RCC 7860 (cell line): ENCODE data around the gene DPP10.

Experiments used
- DNase-seq: peaks from one replicate; pipeline ENCODE4 v3.0.0-alpha.2; 2015; ENCODE audit warnings: low spot score
- FAIRE-seq: peaks from 2 replicates; lab custom pipeline; 2012; peaks lifted over from hg19 to GRCh38; lab: Jason Lieb, UNC

The DPP10 gene

GRCh38 chr2:114579542-114579941, 137.1 kb downstream of the DPP10 start:
- no peak for DNase-seq
- no peak for FAIRE-seq

GRCh38 chr2:114580691-114581090, 138.2 kb downstream of the DPP10 start:
- FAIRE-seq (no peak), DNase-seq (no peak)

DNA sequence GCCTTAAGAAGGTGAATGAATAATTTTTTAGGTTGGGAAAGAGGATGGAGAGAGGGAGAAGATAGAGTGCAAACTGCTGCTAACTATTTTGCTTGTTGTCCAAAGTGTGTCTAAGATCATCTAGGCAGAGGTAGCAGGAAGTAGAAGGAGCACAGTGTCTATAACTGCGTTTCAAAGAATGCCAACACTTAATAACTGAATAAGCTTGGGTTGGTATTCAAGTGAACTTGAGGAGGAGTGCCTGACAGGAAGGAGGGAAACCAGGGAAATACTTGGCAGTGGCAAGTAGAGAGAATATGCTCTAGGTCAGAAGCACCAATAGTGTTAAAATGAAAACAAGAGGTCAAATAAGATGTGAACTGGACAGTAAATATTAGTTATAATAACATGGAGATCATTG, 155.9 kb downstream of the DPP10 start:
- FAIRE-seq = no peak
- DNase-seq = no peak

DNA sequence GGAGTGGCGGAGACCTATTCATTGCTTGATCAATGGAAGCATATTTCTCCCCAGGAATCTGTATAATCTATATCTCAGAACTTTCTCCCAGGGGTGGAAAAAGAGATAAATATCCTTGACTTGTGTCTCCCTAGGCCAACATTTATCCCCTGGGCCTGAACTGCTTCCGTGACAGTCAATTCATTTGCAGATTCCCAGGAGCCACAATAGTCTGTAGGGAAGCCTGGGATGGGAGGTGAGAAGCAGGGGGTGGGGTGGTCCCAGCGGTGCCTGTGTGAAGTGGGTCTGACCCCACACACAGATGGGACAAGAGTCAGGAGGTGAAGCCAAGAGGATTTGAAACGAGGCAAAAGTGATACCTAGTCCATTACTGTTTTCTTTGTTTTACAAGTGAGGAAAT, 166.8 kb downstream of the DPP10 start:
- FAIRE-seq (no peak), DNase-seq (no peak)

- DNase-seq = no peak
- FAIRE-seq = no peak
Measured at GRCh38 chr2:114609801-114610200, 167.4 kb downstream of the DPP10 start.

DNA sequence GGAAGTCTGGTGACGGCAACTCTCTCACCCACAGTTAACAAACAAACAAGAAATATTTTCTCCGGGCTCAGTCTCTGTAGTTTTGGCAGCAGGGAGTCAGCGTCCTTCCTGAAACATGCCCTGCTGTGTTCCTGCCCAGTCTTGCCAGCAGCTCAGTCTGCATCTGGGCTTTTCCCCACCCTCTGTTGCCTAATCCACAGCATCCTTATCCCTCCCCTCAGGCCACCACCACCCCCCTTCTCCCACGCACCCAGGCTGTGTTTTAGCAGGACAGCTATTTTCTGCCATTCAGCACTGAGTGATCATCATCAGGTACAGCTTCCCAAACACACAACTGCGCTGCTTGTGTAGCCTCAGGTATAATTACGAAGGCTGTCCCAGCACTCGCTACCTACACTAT, 168.2 kb downstream of the DPP10 start:
- no peak for FAIRE-seq
- DNase-seq = no peak

- DNase-seq (no peak), FAIRE-seq (no peak)
Measured at GRCh38 chr2:114614592-114614991, 172.2 kb downstream of the DPP10 start.

- FAIRE-seq (no peak), DNase-seq (no peak)
Measured at GRCh38 chr2:114628481-114628880, 186.0 kb downstream of the DPP10 start.

- DNase-seq (no peak), FAIRE-seq (no peak)
Measured at GRCh38 chr2:114631146-114631545, 188.7 kb downstream of the DPP10 start.

GRCh38 chr2:114642166-114642770, 199.8 kb downstream of the DPP10 start:
- DNase-seq (no peak), FAIRE-seq (no peak)

DNA sequence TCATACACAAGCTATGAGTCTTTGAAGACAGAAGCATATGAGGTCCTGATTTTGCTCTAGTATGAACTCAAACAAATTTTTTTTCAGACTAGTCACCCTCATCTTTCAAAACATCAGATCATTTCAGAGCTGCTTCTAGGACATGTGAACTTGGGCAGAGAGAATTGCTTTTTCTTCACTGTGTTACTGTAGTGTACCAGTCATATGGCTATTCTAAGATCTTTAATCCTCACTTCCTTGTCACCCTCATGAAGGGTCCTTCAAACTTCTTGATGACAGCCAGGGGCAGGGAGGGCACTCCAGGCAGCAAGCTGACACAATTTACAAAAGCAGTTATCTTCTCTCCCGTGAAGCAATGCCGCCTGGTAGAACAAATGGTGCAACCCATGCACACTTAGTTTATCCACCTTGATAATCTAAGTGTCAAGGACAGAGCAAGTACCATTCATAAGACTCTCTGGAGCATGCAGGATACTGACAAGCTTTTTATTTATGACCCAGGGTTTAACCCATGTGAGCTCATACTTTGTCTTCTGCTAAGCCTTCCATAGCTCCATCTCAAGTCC, 200.6 kb downstream of the DPP10 start:
- no peak for FAIRE-seq
- DNase-seq = no peak

- DNase-seq (no peak), FAIRE-seq (no peak)
Measured at GRCh38 chr2:114651933-114652332, 209.5 kb downstream of the DPP10 start.

DNA sequence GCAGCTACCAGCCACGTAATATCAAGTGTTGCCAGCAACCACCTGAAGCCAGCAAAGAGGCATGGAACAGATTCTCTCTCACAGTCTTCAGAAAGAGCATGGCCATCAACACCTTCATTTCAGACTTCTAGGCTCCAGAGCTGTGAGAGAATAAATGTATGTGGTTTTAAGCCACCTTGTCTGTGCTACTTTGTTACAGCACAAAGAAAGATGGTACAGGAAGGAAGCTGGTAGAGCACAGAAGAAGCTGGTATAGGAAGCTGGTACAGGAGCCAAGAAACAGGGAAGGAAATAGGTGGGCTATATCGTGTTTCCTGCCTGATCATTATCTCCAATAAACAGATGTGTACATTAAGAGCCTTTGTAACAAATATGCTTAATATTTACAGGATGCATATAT, 217.4 kb downstream of the DPP10 start:
- FAIRE-seq (no peak), DNase-seq (no peak)

- no peak for FAIRE-seq
- no peak for DNase-seq
Measured at GRCh38 chr2:114661971-114662939, 219.8 kb downstream of the DPP10 start.

- DNase-seq = no peak
- FAIRE-seq = no peak
Measured at GRCh38 chr2:114668415-114668814, 226.0 kb downstream of the DPP10 start.

GRCh38 chr2:114683251-114683650, 240.8 kb downstream of the DPP10 start:
- DNase-seq = no peak
- FAIRE-seq = no peak

DNA sequence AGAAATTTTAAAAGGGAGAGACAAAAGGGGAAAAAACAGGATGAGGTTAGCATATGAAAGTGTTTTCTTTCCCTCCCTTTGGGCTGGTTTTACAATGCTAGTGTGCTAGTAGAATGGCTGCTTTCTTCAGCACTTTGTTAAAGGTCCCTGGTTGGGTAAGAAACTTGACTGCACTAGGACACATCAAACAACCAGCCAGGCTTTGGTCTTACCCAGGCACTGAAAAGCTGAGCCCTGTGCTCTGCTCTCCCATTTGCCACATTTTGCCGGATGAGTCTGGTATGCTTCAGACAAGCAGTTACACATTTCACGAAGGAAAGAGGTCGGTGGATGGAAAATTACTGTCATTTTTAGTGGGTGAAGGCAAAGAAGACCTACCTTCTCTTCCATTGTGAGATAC, 242.0 kb downstream of the DPP10 start:
- no peak for FAIRE-seq
- DNase-seq = no peak

DNA sequence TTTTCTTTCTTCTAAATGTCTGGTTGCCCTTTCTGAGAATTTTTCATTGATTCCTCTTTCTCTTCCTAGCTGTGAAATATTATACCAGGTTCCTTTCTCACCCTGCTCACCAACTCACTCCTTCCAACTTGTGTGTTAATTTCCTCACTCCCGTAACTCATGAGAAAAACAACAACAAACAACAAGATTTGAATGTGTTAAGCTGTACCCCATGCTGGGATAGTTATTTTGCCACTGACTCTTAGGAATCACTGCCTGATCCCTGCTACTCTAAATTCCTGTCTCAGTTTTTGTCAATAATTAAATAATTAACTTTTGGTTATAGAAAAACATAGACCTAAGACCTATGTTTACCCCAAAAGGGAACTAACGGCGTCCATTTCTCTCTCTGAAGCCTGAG, 242.7 kb downstream of the DPP10 start:
- DNase-seq (no peak), FAIRE-seq (no peak)

DNA sequence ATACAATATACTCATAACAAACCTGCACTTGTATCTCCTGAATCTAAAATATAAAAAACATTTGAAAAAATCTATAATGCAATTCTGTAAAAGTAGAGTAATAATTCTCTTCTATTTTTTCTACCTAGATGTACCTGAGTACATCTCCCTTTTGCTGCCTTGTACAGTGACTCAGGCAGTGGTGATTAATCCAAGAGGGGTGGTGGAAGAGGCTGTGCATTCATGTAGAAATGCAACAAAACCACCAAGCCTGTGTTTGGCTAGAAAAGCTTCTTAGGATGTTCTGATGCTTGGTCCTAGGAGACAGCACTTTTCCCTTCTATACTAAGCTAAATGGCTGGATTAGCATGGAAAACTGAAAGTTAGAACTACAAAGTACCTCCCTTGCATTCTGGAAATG, 245.8 kb downstream of the DPP10 start:
- no peak for DNase-seq
- no peak for FAIRE-seq

- FAIRE-seq = no peak
Measured at GRCh38 chr2:114698520-114698919, 256.1 kb downstream of the DPP10 start.

DNA sequence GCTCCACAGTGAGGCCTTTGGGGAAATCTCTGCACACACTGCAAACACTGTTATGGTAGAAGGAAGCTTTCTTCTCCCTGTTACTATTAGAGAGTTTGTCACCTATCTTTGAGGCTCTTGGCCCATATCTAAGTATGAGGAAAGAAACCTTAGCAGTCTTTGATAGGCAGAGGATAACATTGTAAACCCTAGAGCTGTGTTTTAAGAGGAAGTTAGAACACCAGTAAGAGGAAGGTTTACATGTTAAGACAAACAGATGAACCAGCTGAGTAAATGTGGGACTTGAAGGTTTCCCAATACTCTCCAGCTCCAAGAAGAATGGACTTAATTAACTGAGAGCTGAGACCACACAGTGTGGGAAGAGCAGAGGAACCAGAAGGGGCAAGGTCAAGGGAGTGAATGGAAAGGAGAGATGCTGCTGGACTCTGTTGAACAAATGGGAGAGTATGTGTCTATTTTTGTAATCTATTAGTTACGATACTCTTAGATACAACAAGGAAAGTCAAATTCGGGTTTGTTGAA, 257.0 kb downstream of the DPP10 start:
- no peak for FAIRE-seq
- no peak for DNase-seq

More at GRCh38 chr2:114698520-114698919, 256.1 kb downstream of the DPP10 start:
- DNase-seq = no peak

DNA sequence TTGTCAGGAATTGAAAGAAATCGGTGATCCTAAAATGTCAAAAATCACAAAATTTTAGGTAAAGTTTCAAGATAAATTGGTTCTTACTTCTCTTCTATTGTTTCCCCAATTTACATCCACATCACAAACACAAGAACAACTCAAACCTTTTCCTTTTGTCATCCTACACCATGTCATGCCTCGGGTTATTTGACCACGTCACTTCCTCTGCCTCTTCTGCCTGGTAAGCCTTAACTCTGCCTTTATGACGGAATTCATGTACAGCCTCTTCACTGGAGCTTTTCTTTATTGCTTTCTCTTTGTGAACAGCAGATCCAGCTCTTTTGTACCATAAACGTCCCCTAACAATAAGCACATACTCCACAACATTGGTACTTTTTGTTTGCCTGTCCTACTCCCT, 258.0 kb downstream of the DPP10 start:
- FAIRE-seq (no peak), DNase-seq (no peak)
